PC-9 (cell line): ENCODE data around the gene CACNA1S. TPM values are rescaled to one million over a fixed set of nuclear protein-coding genes. Genes with fewer than 3 reads are reported as not detected.

Source experiments
- BruUV-seq: library from RNA; stranded (reverse); fragments of 400-500 nt; replicated peaks from 2 replicates; lab custom pipeline; 2021; lab: Mats Ljungman, UMichigan
- CTCF ChIA-PET: fragments of 300-600 bp; sonication (Branson Sonifier 250); formaldehyde crosslinking; loops from one replicate; lab custom pipeline; 2022; ENCODE audit warnings: antibody characterized with exemption; lab: Charles Lee
- POLR2A ChIA-PET: fragments of 300-600 bp; sonication (Branson Sonifier 250); formaldehyde crosslinking; loops from one replicate; lab custom pipeline; 2022; ENCODE audit warnings: antibody characterized with exemption; ENCODE audit not compliant: unreplicated experiment; lab: Charles Lee
- DNase-seq, 2 experiments: peaks; one replicate each; pipeline versions ENCODE4 v3.0.0 to v3.0.0-alpha.2; 2015 to 2022; ENCODE audit warnings: mixed read lengths in 1 of 2
- H2AFZ ChIP-seq: fragments of 200-600 bp; sonication (generic); 2 replicates; pipeline ENCODE4 v1.8.1; 2017; ENCODE audit warnings: antibody characterized with exemption
- H3F3A ChIP-seq: fragments of 200-600 bp; sonication (generic); 2 replicates; pipeline ENCODE4 v1.8.1; 2017; ENCODE audit warnings: antibody characterized with exemption, mild to moderate bottlenecking, low read depth; ENCODE audit not compliant: insufficient read depth
- H3K27ac ChIP-seq: fragments of 200-600 bp; sonication (generic); 2 replicates; pipeline ENCODE4 v1.6.1; 2016; ENCODE audit warnings: mixed run types
- H3K27me3 ChIP-seq: fragments of 200-600 bp; sonication (generic); 2 replicates; pipeline ENCODE4 v1.6.1; 2016; ENCODE audit warnings: low read depth, mixed run types; ENCODE audit not compliant: insufficient read depth
- H3K36me3 ChIP-seq: fragments of 200-600 bp; sonication (generic); 2 replicates; pipeline ENCODE4 v1.6.1; 2016; ENCODE audit warnings: low read depth, mixed run types
- H3K4me1 ChIP-seq: fragments of 200-600 bp; sonication (generic); replicated peaks from 2 replicates; pipeline ENCODE4 v1.6.1; 2016; ENCODE audit warnings: mixed run types; ENCODE audit not compliant: insufficient read depth
- H3K4me2 ChIP-seq: fragments of 200-600 bp; sonication (generic); 2 replicates; pipeline ENCODE4 v1.6.1; 2017; ENCODE audit warnings: mixed run types
- H3K4me3 ChIP-seq: fragments of 200-600 bp; sonication (generic); 2 replicates; pipeline ENCODE4 v1.6.1; 2016; ENCODE audit warnings: mixed run types
- H3K79me2 ChIP-seq: fragments of 200-600 bp; sonication (generic); 2 replicates; pipeline ENCODE4 v1.6.1; 2017; ENCODE audit warnings: low read depth, mixed run types
- H3K9me2 ChIP-seq: fragments of 200-600 bp; sonication (generic); 2 replicates; pipeline ENCODE4 v1.8.1; 2017; ENCODE audit warnings: mild to moderate bottlenecking; ENCODE audit not compliant: insufficient read depth
- H3K9me3 ChIP-seq: fragments of 200-600 bp; sonication (generic); 2 replicates; pipeline ENCODE4 v1.8.1; 2016; ENCODE audit warnings: low read depth; ENCODE audit not compliant: insufficient read depth
- H4K20me1 ChIP-seq: fragments of 200-600 bp; sonication (generic); 2 replicates; pipeline ENCODE4 v1.8.1; 2017; ENCODE audit not compliant: insufficient read depth
- EZH2 ChIP-seq: fragments of 200-600 bp; sonication (generic); IDR thresholded peaks from 2 replicates; pipeline ENCODE4 v1.8.0; 2017; ENCODE audit warnings: antibody characterized with exemption, low read depth
- intact Hi-C: fragments of 100-400 bp; cut with micrococcal nuclease; formaldehyde crosslinking; loops from one replicate; pipeline ENCODE4 v1.10.0; 2022; ENCODE audit not compliant: unreplicated experiment
- total RNA-seq: library from RNA; stranded (reverse); gene quantifications from 2 replicates; pipeline ENCODE4 v1.2.3, GENCODE V29; 2021
- TF ChIP-seq, protein P1 (sequence below): fragments of 200-600 bp; sonication (generic); conservative IDR thresholded peaks from 2 replicates; pipeline ENCODE4 v1.6.1; 2017; ENCODE audit warnings: mixed run types, antibody characterized with exemption, mild to moderate bottlenecking, moderate library complexity

CACNA1S gene
- total RNA-seq, 1 experiment from 2014 or later: not detected

- no TSS peak for BruUV-seq
- Histone ChIP-seq H3F3A (no peaks in the 10 kb centered on the region), H4K20me1 (no peaks in the 10 kb centered on the region; the same call in 1 of the 2 replicates), H3K27me3 (no peaks in the 10 kb centered on the region), H3K9me3 (no peaks in the 10 kb centered on the region), H2AFZ (no peak overlapping the region), H3K79me2 (no peaks in the 10 kb centered on the region), H3K27ac (no peak overlapping the region), H3K4me2 (no peak overlapping the region), H3K36me3 (peaks cover 1% of the 10 kb centered on the region; the same call in 1 of the 2 replicates), H3K4me1 (no peaks in the 10 kb centered on the region), H3K9me2 (no peaks in the 10 kb centered on the region), H3K4me3 (no peak overlapping the region)
- ChIA-PET POLR2A (interaction anchor here (0.6 kb wide), 1 partner anchor 11 kb away, joined by 5 read pairs; no protein-coding TSS in a partner anchor), CTCF (no interaction called here)
- DNase-seq: no peak
- intact Hi-C loops: no loop called here
- no peak for TF ChIP-seq EZH2
- TF ChIP-seq, protein P1, sequence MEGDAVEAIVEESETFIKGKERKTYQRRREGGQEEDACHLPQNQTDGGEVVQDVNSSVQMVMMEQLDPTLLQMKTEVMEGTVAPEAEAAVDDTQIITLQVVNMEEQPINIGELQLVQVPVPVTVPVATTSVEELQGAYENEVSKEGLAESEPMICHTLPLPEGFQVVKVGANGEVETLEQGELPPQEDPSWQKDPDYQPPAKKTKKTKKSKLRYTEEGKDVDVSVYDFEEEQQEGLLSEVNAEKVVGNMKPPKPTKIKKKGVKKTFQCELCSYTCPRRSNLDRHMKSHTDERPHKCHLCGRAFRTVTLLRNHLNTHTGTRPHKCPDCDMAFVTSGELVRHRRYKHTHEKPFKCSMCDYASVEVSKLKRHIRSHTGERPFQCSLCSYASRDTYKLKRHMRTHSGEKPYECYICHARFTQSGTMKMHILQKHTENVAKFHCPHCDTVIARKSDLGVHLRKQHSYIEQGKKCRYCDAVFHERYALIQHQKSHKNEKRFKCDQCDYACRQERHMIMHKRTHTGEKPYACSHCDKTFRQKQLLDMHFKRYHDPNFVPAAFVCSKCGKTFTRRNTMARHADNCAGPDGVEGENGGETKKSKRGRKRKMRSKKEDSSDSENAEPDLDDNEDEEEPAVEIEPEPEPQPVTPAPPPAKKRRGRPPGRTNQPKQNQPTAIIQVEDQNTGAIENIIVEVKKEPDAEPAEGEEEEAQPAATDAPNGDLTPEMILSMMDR: no peak
These were observed 33.6 kb upstream of the CACNA1S start for GRCh38 chr1:201145816-201146215.

DNA sequence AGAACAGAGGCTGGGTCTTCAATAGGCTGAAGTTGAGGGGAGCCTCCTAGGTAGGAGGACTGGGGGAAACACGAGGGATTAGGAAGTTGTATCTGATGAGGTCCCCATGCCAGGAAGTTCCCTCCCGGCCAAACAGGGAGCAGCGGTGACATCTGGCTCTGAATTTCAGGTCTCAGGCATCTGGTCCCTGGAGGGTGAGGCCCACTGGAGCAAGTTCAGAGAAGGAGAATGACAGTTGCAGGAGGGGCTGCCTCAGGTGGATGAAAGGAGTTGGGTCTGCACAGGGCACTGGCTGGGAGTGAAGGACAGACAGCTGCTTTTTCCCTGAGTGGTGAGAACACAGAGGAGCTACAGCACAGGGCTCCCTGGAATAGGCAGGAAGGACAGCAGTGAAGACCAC, 32.9 kb upstream of the CACNA1S start:
- no peaks in the 10 kb centered on the region; the same call in 1 of the 2 replicates for H4K20me1 ChIP-seq
- intact Hi-C loops: no loop called here
- no peak overlapping the region for H3K4me2 ChIP-seq
- no peaks in the 10 kb centered on the region for H3K4me1 ChIP-seq
- DNase-seq: no peak
- no TSS peak for BruUV-seq
- H3K27ac ChIP-seq: no peak overlapping the region
- no peaks in the 10 kb centered on the region; the same call in 1 of the 2 replicates for H3K36me3 ChIP-seq
- no peaks in the 10 kb centered on the region for H3K79me2 ChIP-seq
- no peak overlapping the region for H3K4me3 ChIP-seq
- no peaks in the 10 kb centered on the region for H3F3A ChIP-seq
- H3K9me2 ChIP-seq: no peaks in the 10 kb centered on the region
- POLR2A ChIA-PET: interaction anchor here (0.6 kb wide), 1 partner anchor 12 kb away, joined by 5 read pairs; no protein-coding TSS in a partner anchor
- H3K27me3 ChIP-seq: no peaks in the 10 kb centered on the region
- TF ChIP-seq, protein P1: no peak
- TF ChIP-seq EZH2: no peak
- CTCF ChIA-PET: no interaction called here
- no peaks in the 10 kb centered on the region for H3K9me3 ChIP-seq
- no peak overlapping the region for H2AFZ ChIP-seq

GRCh38 chr1:201144701-201145100, 32.5 kb upstream of the CACNA1S start:
- no peaks in the 10 kb centered on the region for H3K9me3 ChIP-seq
- DNase-seq: no peak
- H3K4me3 ChIP-seq: no peak overlapping the region
- H2AFZ ChIP-seq: no peak overlapping the region
- intact Hi-C loops: no loop called here
- H3K4me2 ChIP-seq: no peak overlapping the region
- no peaks in the 10 kb centered on the region for H3K9me2 ChIP-seq
- ChIA-PET POLR2A (no interaction called here), CTCF (no interaction called here)
- TF ChIP-seq, protein P1: no peak
- no peak for TF ChIP-seq EZH2
- H3K27ac ChIP-seq: no peak overlapping the region
- H3K36me3 ChIP-seq: no peaks in the 10 kb centered on the region; the same call in 1 of the 2 replicates
- no peaks in the 10 kb centered on the region for H3K4me1 ChIP-seq
- no peaks in the 10 kb centered on the region for H3K79me2 ChIP-seq
- H4K20me1 ChIP-seq: no peaks in the 10 kb centered on the region; the same call in 1 of the 2 replicates
- BruUV-seq: no TSS peak
- H3F3A ChIP-seq: no peaks in the 10 kb centered on the region
- H3K27me3 ChIP-seq: no peaks in the 10 kb centered on the region
